PFSK-1 (cell line): ENCODE measurements around the gene SNAPC3.

Source experiments
- FOXP2 ChIP-seq: optimal IDR thresholded peaks from 2 replicates; pipeline ENCODE3; 2011; ENCODE audit warnings: borderline replicate concordance, control low read depth, inconsistent platforms; ENCODE audit not compliant: insufficient read depth; ENCODE audit errors: extremely low read length, extremely low read depth
- POLR2AphosphoS5 ChIP-seq: IDR thresholded peaks from 2 replicates; pipeline ENCODE4 v1.6.1; 2012; ENCODE audit warnings: low read depth, mild to moderate bottlenecking, control low read depth, low read length, moderate library complexity
- REST ChIP-seq, 2 experiments: IDR thresholded peaks; 2 replicates each; pipeline versions ENCODE4 v1.6.1 to v1.8.0; 2011 to 2012; ENCODE audit warnings: low read depth in 2 of 2, low read length in 2 of 2, control low read depth in 1 of 2, inconsistent platforms in 1 of 2, mild to moderate bottlenecking in 1 of 2, moderate library complexity in 1 of 2; ENCODE audit not compliant: insufficient read depth in 1 of 2
- SIN3A ChIP-seq: IDR thresholded peaks from 2 replicates; pipeline ENCODE4 v1.6.1; 2012; ENCODE audit warnings: mild to moderate bottlenecking, low read length, moderate library complexity, borderline replicate concordance; ENCODE audit not compliant: insufficient read depth
- TAF1 ChIP-seq: IDR thresholded peaks from 2 replicates; pipeline ENCODE4 v1.6.1; 2012; ENCODE audit warnings: low read length, control low read depth, borderline replicate concordance; ENCODE audit not compliant: insufficient read depth

The SNAPC3 gene

DNA sequence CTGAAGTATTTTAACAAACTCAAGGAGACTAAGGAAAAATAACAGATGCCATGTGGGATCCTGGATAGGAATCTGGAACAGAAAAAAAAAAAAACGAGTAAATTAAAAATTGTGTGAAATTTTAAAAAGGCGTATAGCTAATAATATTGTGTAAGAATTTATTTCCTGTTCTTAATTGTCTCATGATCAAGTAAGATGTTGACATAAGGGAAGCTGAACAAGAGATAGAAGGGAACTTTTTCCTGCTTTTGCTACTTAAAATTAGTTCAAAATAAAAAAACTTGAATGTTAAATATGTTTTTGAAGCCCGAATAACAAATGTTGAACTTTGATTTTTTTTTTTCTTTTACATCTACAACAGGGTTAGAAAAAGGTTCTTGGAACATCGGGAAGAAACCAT lies 10.5 kb downstream of the SNAPC3 start:
- TF ChIP-seq SIN3A = no peak
- no peak for TF ChIP-seq POLR2AphosphoS5
- TF ChIP-seq TAF1 = no peak
- no peak for TF ChIP-seq FOXP2
- no peak for TF ChIP-seq REST (IDR thresholded peaks at IDR 0.05; ENCODE audit: insufficient read depth in 1 of 2, low read depth in 2 of 2, low read length in 2 of 2)

DNA sequence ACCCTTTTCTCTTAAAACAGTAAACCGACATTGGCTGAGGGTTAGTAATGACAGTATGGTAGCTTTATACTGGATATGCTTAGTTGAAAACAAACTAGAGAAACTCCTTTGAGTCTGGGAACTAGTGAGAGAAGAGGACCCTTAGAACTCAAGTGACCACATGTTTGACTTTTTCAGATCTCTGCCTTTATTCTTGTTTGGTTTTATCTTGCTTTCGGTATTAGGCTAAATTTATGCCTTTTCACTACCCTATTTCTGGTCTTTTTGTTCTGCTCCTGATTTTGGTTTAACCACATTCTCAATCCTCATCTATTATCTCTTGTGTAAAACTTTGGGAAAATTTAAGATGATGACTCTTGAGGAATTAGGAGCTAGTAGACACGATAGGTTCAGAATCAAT lies 11.0 kb downstream of the SNAPC3 start:
- no peak for TF ChIP-seq TAF1
- TF ChIP-seq SIN3A = no peak

GRCh38 chr9:15438891-15439290 lies 16.2 kb downstream of the SNAPC3 start:
- TF ChIP-seq TAF1 = no peak
- TF ChIP-seq FOXP2 = no peak
- TF ChIP-seq POLR2AphosphoS5 = no peak
- no peak for TF ChIP-seq SIN3A
- TF ChIP-seq REST (IDR thresholded peaks at IDR 0.05; ENCODE audit: insufficient read depth in 1 of 2, low read depth in 2 of 2, low read length in 2 of 2) = no peak

DNA sequence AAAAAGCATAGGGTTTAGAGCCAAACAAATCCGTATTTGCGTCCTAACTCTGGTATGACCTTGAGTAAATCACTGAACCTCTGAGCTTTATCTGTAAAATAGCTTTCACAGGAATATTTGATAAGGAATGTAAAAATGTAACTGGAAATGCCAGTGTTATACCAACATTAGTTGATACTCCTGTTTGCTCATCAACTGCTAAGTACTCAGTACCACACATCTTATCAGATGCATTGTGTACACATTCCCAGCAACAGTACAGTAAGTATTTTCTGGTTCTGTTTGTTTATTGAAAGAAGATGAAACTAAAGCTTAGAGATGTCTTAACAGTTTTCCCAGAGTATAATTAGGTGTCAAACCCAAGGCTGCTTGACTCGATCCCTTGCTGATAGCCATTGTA lies 21.5 kb downstream of the SNAPC3 start:
- TF ChIP-seq SIN3A = no peak
- TF ChIP-seq TAF1 = no peak
- TF ChIP-seq FOXP2 = no peak
- TF ChIP-seq POLR2AphosphoS5 = no peak
- TF ChIP-seq REST (IDR thresholded peaks at IDR 0.05; ENCODE audit: insufficient read depth in 1 of 2, low read depth in 2 of 2, low read length in 2 of 2) = no peak

- TF ChIP-seq REST (IDR thresholded peaks at IDR 0.05; ENCODE audit: insufficient read depth in 1 of 2, low read depth in 2 of 2, low read length in 2 of 2) (no peak), TAF1 (no peak), SIN3A (no peak), POLR2AphosphoS5 (no peak), FOXP2 (no peak)
Measured at GRCh38 chr9:15453956-15454355, 31.3 kb downstream of the SNAPC3 start.

DNA sequence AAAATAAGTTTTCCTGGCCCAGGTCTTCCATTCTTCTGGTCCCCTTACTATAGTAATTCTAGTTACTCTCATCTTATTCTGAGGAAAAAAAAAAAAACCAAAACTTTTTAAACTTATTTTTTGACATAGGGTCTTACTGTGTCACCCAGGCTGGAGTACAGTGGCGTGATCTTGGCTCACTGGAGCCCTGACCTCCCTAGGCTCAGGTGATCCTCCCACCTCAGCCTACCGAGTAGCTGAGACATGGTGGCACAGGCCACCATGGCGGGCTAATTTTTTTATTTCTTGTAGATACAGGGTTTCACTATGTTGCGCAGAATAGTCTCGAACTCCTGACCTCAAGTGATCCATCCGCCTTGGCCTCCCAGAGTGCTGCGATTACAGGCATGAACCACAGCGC lies 38.4 kb downstream of the SNAPC3 start:
- TF ChIP-seq FOXP2 = no peak
- no peak for TF ChIP-seq REST (IDR thresholded peaks at IDR 0.05; ENCODE audit: insufficient read depth in 1 of 2, low read depth in 2 of 2, low read length in 2 of 2)
- no peak for TF ChIP-seq SIN3A
- no peak for TF ChIP-seq TAF1
- TF ChIP-seq POLR2AphosphoS5 = no peak
